ENCODE measurements around the gene TAF15. TPM values are rescaled to one million over a fixed set of nuclear protein-coding genes. Genes with fewer than 3 reads are reported as not detected.

TAF15 gene
- total RNA-seq (2022; extraction: Qiagen RNA extraction; ENCODE audit: low read depth) = 190 to 245 TPM (median 208 TPM) in 5 replicates

GRCh38 chr17:35808962-35809854, at the start of gene TAF15:
TAF15 (plus strand) TSS chr17:35809484; CDS start chr17:35809570, 86 bp downstream.

GRCh38 chr17:35760587-35760986, 48.7 kb upstream of the TAF15 start, which contains the start of gene C17orf50:
C17orf50 (plus strand) TSS chr17:35760887; CDS start chr17:35760942, 55 bp downstream.

DNA sequence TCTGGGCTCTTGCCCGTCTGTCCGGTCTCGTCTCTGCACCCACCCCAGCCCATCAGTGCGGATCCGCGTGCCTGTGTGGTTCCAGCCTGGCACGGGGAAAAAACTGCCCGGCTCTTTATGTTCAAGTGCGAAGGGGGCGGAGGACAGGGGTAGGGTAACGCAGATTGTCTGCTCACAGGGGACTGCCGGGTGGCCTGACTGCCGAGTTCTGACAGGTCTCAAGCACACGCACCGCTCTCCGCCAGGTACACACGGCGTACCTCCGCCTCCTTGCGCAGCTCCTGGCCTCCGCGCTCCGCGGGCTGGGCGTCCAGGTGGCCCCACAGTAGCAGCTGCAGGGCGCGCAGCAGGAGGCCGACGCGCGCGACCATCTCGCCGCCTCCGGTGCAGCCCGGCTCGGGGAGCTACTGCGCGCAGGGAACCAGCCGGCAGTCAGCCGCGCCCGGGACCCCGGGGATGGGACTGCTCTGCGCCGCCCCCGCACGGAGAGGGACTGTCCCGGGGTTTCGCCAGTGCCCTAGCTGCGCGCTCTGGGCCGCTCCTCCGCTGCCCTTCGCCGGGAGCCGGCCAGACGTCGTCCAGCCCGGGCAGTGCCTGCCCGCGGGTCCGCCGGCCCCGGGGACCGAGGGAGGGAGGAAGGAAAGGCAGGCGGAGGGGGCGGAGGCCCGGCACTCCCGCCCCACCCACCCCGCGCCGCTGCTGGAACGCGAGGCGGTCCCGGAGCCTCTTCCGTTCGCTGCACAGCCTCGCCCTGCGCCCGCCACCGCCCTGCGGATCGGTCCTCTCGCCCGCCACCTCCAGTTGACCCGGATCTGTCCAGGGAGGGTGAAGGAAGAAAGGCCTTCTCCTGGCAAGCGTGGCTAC, 14.0 kb upstream of the TAF15 start, which contains the start of gene MMP28:
MMP28 (minus strand) TSS at position 635 of the 864 bp plus-strand sequence; CDS start at position 371, 264 bp downstream.

DNA sequence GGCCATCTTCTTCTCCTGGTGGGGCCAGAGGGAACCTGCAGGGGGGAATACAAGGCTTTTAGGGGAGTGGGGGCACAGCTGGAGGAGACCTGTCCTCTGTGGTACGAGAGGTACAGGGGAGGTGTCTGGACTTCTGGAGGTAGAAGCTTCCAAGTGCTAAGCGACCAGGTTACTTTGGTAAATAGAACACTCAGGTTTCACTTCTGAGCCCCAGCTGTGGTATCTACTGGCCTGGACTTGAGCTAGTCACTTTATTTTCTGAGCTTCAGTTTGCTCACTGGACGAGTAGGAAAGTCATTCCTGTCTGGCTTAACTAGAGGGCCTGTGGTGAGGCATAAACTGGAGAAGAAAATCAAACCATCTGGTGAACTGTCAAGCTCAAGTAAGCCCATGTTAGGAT, 59.5 kb downstream of the TAF15 start, which contains the start of gene HEATR9:
HEATR9 (minus strand) TSS at position 155 of the 400 bp plus-strand sequence; CDS start at position 6, 149 bp downstream.

DNA sequence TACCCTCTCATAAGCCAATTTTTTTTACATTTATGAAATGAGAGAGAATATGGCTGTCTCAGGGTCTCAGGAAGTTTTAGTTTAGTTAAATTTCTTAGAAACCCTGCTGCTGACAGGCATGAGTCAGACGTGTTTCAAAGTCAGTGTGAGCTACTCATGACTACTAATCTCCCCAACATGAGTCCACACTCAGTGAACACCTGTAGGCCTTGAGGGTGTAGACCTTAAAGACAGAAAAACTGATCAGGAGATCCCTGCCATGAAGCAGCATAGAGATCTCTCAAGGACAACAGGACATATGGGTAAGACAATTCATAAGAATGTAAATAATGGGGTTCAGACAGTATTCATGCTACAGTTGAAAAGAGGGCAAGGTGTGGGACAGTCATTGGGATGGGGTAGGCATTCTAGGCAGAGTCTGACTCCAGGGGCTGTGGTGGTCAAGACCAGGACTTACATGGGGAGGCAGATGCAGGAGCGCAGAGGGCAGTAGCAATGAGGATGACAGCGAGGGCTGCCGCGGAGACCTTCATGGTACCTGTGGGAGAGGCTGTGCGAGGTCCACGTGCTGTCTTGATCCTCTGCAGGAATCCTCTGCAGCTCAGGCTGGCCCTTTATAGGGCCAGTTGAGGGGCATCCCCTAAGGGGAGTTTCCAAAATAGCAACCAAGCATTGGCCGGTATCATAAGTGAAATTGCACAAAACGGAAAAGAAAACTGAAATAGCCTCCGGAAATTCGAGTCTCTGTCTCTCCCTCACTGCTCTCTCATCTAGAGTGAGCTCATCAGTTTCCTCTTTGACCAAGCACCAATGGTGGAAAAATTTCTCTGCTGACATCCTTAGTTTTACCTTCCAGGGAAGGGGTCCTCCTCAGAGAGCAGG, 70.7 kb downstream of the TAF15 start, which contains the start of gene CCL5:
CCL5 (minus strand) TSS at position 588 of the 882 bp plus-strand sequence.

Other genes with a start within 250 kb of the TAF15 start
- gene SLFN14, start 248.7 kb upstream of the TAF15 start, total RNA-seq (2022; extraction: Qiagen RNA extraction; ENCODE audit: low read depth) = not detected in 5 replicates
- 6.0 to 7.8 TPM (median 7.5 TPM) in 5 replicates for gene PEX12, start 230.9 kb upstream of the TAF15 start, total RNA-seq (2022; extraction: Qiagen RNA extraction; ENCODE audit: low read depth)
- 123 to 148 TPM (median 144 TPM) in 5 replicates for gene AP2B1, start 222.2 kb upstream of the TAF15 start, total RNA-seq (2022; extraction: Qiagen RNA extraction; ENCODE audit: low read depth)
- gene RASL10B, start 77.8 kb upstream of the TAF15 start, total RNA-seq (2022; extraction: Qiagen RNA extraction; ENCODE audit: low read depth) = 0.05 to 0.13 TPM (median 0.08 TPM) in 4 of 5 replicates, not detected in the other
- 0.06 to 0.08 TPM (median 0.06 TPM) in 4 of 5 replicates, not detected in the other for gene GAS2L2, start 56.2 kb upstream of the TAF15 start, total RNA-seq (2022; extraction: Qiagen RNA extraction; ENCODE audit: low read depth)
- gene C17orf50, start 48.6 kb upstream of the TAF15 start, total RNA-seq (2022; extraction: Qiagen RNA extraction; ENCODE audit: low read depth) = 0.33 to 0.70 TPM (median 0.53 TPM) in 4 of 5 replicates, not detected in the other
- gene MMP28, start 13.8 kb upstream of the TAF15 start, total RNA-seq (2022; extraction: Qiagen RNA extraction; ENCODE audit: low read depth) = 4.1 to 7.9 TPM (median 6.6 TPM) in 5 replicates
- not detected in 5 replicates for gene HEATR9, start 59.4 kb downstream of the TAF15 start, total RNA-seq (2022; extraction: Qiagen RNA extraction; ENCODE audit: low read depth)
- 0.88 to 2.2 TPM (median 1.5 TPM) in 5 replicates for gene CCL5, start 70.9 kb downstream of the TAF15 start, total RNA-seq (2022; extraction: Qiagen RNA extraction; ENCODE audit: low read depth)
- gene RDM1, start 121.3 kb downstream of the TAF15 start, total RNA-seq (2022; extraction: Qiagen RNA extraction; ENCODE audit: low read depth) = 2.2 to 4.6 TPM (median 3.4 TPM) in 5 replicates
- not detected in 5 replicates for gene LYZL6, start 134.2 kb downstream of the TAF15 start, total RNA-seq (2022; extraction: Qiagen RNA extraction; ENCODE audit: low read depth)
- gene CCL16, start 172.0 kb downstream of the TAF15 start, total RNA-seq (2022; extraction: Qiagen RNA extraction; ENCODE audit: low read depth) = not detected in 5 replicates
- not detected in 5 replicates for gene CCL14, start 177.2 kb downstream of the TAF15 start, total RNA-seq (2022; extraction: Qiagen RNA extraction; ENCODE audit: low read depth)
- not detected in 5 replicates for gene CCL15, start 192.1 kb downstream of the TAF15 start, total RNA-seq (2022; extraction: Qiagen RNA extraction; ENCODE audit: low read depth)
- gene CCL23, start 208.5 kb downstream of the TAF15 start, total RNA-seq (2022; extraction: Qiagen RNA extraction; ENCODE audit: low read depth) = not detected in 5 replicates